Glomerular visceral epithelial cell (primary cell): ENCODE results near the gene UBE2A.

Experiments used
- DNase-seq: peaks from one replicate; pipeline ENCODE4 v3.0.0-alpha.2; 2016; ENCODE audit errors: extremely low spot score

UBE2A gene

DNA sequence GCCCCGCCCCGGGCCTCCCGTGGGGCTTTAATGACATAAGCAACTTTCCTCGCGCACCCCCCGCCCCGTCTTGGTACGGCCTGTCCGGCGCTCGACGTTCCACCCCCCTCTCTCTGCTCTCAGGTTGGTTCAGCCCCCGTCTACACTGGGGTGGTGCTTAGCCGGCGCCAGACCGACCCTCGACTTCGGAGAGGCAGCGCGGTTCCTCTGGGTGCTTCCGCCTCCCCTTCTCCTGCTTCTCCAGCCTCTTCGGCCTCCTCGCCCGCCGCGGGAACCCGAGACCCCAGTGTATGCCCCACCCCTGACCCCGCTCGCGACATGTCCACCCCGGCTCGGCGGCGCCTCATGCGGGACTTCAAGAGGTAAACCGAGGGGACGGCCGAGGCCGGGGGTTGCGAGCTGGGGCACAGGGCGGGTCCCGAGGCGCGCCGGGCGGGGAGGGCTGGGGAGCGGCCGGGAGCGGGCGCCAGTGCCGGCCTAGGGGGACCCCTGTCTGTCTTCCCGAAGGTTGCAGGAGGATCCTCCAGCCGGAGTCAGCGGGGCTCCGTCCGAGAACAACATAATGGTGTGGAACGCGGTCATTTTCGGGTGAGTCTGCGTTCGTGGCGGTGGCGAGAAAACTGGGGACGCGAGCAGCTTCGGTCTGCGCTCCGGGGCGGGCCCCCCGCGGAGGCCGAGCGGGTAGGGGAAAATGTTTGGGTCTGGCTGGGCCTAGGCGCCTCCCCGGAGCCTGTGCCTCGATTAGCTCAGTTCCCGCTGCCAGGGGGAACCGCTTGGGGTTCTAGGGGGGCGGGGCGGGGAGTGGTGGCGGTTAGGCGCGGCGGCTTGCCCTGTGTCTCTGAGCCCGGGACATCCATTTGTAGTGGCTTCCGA is at the start of gene UBE2A:
Gene UBE2A (plus strand): TSS at position 170 of the 873 bp plus-strand sequence. CDS start 149 bp downstream, at position 319.
- DNase-seq, result peak; percentile 91

DNA sequence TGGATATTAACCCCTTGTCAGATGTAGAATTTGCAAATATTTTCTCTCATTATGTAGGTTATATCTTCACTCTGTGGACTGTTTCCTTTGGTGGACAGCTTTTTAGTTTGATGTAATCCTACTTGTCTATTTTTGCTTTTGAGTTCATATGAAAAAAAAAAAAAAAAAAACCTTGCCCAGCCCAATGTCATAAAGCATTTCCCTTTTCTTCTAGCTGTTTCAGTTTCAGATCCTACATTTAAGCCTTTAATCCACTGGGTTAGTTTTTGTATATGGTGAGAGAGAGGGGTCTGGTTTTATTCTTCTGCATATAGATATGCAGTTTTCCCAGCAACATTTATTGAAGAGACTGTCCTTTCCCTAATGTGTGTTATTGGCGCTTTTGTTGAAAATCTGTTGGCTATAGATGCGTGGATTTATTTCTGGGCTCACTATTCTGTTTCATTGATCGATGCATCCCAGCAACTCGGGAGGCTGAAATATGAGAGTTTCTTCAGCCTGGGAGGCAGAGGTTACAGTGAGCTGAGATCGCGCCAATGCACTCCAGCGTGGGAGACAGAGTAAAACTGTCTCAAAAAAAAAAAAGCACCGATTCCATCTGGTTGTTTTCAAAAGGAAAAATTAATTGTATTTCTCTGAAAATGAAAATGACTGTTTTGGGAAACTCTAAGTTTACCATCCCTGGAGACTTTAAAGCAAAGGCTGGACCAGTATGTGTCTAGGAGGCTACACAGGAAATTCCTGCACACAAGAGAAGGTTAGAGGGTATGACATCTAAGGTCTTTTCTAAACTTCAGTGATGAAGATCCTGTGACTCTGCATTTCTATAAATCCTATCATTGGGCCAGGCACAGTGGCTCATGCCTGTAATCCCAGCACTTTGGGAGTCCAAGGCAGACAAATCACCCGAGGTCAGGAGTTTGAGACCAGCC is 44.8 kb upstream of the UBE2A start:
- no peak for DNase-seq

DNA sequence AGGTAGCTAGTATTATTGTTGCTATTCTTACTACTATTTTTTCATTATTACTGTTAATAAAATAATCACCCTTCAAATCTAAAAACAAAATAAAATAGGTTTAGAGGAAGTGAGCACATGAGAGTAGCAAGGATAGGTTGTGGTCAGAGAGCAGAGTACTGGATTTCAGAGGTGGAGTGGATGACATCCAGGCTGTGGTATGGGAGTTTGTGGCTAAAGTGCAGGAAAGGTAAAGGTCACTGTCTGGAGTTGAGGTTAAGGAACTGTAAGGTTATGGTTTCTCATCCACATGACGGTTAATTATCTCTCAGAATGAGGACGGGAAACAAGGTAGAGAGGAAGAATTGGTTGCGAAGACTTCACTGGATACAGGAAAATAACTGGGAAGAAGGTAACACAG is 36.9 kb upstream of the UBE2A start:
- peak; percentile 2 for DNase-seq

DNA sequence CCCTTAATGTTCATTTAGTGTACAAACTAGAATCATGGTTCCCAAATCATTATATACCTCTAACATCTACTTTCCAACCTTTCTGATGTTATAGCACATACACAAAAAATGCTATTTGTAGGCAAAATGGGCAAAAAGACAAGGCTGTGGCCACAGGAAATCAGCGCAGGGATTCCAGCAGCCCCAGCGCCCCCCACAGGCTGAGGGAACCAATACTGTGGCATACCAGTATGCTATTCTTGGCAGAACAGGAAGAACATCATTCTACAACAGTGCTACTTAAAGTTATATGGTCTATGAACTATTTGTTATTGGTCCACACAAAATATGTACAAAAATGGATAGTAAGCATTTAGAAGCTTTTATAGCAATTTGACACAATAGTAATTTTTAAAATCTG is 34.5 kb upstream of the UBE2A start:
- no peak for DNase-seq

DNA sequence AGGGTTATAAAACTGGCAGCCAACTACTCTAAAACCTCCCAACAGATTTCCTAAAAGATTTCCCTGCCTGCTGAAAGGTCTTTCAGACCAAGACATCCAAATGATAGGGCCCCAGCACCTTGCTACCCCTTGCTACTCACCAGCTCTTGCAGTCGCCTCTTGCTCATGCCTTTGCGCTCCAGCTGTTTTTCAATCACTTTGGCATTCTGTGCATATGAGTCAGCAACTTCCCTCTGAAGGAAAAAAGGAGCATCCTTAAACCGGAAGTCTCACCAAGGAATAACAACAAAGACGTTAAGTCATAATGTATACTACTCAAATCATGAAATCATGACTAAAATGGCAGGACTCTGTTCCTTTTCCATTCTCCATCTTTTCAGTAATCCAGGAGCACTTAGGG is 33.2 kb upstream of the UBE2A start:
- DNase-seq, result peak; percentile 63

DNA sequence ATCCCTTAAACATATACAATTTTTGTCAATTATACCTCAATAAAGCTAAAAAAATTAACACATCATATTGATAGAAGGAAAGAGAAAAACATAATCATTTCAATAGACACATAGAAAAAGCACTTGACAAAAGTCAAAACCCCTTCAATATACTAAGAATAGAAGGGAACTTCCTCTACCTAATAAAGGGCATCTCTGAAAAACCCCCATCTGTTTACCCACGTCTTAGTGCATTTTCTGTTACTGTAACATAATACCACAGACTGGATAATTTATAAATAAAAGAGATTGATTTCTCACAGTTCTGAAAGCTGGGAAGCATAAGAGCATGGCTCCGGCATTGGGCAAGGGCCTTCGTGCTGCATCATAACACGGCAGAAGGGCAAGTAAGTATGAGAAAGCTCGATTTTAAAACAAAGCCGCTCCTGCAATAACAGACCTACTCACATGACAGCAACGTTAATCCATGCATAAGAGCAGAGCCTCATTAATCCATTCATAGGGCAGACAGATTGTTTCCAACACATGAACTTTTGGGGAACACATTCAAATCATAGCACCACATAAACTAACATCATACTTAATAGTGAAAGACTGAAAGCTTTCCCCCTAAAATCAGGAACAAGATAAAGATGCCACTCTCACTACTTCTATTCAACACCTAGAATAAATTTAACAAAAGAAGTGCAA is 24.9 kb upstream of the UBE2A start:
- no peak for DNase-seq

DNA sequence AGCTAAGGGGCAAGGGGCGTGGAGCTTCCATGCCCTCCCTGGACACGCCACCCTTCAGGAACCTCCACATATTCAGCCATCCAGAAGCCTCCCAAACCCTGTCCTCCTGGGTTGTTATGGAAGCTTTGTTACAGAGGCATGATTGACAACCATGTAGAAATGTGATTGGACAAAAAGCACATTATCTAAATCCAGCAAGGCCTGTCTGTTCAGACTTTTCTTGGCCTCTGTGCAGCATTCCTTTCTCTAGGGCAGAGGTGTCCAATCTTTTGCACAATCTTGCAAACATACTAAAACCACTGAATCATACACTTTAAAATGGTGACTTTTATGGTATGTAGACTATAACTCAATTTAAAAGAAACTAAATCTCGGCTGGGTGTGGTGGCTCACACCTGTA is 21.9 kb upstream of the UBE2A start:
- no peak for DNase-seq

DNA sequence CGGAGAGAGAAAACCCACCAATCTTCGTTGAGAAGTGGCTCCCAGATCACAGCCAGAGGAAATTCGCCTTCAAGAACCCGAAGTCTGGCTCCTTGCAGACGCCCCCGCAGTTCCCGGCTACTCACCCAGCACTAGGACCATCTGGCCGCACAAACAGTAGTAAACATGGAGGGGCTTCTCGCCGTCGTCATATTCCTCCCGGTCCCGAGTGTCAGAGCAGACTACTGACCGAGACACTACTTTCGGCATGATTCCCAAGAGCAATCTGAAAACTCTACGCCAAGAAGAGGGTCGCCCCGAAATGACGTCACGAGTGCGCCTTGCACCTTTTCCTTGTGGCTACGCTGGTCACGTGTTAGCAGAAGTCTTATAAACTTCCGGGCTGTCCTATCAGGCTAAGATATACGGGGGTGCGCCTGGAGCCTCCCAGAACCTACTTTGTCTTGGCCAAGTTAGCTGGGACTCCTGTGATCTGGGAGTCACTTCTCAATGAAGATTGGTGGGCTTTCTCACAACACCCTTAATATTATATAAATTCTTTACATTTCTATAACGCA is 9.2 kb upstream of the UBE2A start, which contains the start of gene STEEP1:
Gene STEEP1 (minus strand): TSS at position 303 of the 557 bp plus-strand sequence. CDS start 54 bp downstream, at position 249.
- DNase-seq, result peak; percentile 86

DNA sequence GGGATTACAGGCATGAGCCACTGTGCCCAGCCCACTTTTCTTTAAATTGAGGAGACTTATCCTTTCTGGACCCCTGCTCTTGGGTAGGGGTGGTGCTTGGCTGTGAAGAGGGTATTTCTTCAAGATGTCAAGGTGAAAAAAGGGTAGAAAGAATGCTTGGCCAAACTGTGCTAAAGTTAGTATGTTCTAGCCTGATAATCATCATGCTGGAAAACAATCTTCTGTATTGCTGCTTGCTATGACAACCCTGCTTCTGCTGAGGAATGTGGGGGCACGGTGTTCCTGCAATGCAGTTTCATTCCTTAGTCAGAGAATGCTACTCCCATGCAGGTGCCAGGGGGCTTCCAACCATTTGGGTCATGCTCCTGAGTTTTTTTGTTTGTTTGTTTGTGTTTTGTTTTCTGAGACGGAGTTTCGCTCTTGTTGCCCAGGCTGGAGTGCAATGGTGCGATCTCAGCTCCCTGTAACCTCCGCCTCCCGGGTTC is 4.0 kb upstream of the UBE2A start:
- DNase-seq, result no peak

DNA sequence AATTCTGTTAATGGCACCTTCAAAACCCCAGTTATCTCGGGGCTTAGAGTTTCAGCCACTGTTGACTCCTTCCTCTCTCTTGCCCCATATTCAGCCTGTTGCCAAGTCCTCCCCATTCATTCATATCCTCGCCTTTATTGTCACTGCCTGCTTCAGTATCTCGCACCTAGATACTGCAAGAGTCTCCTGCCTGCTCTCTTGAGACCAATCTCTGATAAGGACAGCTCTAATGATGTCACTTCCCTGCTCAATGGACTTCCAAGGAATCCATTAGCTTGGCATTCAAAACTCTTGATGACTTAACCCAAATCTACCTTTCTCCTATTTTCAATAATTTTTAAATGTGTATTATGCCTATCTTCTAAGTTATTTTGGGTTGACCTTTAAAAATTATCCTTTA is 1.1 kb upstream of the UBE2A start:
- no peak for DNase-seq

DNA sequence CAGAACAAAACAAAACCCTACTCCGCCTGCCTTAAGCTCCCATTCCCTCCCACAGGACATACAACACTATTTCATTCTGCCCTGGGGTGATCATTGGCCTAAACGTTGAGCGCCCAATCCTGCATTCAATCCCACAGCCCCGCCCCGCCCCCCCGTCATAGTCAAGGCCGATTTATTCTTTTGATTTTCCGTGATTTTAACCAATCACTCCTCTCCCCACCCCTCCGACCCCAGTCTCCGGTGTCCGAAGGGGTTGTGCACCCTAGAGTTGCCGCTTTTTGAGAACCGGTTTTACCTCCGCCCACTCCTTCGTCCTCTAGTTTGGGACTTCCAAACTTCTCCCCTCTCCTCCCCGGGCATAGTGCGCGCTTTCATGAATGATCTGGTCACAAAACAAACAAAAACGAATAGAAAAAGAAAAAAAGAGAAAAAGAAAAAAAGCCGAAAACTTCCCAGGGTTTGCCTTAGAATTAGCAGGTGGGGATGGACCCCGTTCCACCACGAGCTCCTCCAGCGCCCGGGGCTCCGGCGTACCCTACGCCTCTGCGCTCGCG is 446 bp upstream of the UBE2A start:
- DNase-seq, result peak; percentile 38

DNA sequence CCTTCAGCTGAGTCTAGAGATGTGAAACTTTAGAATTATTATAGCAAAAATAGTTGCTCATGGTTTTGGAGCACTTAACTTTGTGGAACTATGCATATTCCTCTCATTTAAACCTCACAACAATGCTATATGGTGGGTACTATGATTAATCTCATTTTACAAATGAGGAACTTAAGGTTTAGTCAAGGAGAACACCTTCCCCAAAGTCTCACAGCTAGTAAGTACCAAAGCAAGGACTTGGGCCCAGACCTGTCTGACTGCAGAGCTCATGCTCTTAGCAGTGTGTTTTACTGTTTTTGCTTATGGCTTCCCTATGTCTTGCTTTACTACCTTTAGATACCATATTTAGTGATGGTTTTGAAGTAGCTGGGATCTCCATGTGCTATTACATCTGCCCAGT is 5.1 kb downstream of the UBE2A start:
- no peak for DNase-seq

DNA sequence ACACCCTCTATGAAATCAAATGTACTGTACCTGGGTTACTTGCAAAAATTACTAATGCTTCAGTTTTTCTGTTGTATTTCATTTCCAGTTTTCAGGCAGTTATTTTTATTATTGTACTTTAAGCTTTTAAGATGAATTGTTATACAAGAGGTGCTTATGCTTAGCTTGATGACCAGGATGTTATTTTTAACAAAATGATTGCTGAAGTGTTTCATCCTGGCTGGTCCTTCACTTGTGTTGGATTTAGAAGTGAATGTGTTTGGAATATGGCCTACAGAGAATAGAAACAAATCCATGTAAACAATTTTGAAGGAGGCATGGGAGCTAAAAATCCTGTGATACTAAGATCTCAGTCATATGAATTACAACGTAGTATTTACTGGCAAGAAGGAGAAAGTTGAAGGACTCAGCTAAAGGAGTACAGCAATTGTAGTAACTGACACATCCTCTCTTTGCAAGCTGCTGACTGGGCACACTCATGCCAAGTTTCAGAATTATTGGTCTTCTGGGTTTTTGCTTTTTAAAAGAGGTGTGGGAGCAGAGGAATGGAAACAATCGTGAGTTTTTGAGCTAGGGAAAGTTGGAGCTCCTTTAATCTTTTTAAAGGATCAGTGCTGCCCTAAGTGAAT is 9.2 kb downstream of the UBE2A start:
- no peak for DNase-seq

DNA sequence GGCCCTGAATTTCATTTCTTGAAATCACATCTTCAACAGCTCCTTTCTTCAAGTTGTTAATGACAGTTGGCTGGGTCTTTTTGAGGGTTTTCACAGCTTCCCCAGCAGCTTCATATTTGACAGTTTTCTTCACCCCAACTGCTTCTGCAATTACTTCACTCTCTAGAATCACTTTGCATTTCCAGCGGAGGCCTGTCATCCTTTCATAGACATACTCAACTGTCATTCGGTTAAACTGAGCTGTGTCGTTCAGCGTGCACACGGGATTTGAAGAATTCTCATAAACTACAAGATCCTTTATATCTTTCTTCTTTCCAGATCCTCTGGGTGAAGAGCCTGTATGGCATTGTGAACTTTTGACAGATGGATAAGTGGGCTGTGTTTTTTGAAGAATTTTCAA is 15.4 kb downstream of the UBE2A start:
- no peak for DNase-seq

DNA sequence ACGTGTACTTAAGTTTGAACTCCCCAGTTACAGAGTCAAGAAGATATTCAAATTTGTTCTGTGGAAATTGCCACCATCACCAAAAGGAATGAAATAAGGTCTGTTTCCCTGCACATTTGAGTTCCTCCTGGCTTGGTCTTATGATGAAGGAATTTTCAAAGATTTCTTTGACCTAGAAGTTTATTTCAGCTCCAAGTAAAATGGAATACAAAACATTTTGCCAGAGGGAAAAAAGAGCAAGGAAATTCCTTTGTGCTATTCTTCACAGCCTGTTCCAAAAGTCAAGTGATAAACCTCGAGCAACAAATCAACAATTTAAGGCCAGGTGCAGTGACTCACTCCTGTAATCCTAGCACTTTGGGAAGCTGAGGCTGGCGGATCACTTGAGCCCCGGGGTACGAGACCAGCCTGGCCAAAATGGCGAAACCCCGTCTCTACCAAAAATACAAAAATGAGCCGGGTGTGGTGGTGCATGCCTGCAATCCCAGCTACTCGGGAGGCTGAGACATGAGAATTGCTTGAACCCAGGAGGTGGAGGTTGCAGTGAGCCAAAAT is 28.4 kb downstream of the UBE2A start:
- DNase-seq, result no peak

DNA sequence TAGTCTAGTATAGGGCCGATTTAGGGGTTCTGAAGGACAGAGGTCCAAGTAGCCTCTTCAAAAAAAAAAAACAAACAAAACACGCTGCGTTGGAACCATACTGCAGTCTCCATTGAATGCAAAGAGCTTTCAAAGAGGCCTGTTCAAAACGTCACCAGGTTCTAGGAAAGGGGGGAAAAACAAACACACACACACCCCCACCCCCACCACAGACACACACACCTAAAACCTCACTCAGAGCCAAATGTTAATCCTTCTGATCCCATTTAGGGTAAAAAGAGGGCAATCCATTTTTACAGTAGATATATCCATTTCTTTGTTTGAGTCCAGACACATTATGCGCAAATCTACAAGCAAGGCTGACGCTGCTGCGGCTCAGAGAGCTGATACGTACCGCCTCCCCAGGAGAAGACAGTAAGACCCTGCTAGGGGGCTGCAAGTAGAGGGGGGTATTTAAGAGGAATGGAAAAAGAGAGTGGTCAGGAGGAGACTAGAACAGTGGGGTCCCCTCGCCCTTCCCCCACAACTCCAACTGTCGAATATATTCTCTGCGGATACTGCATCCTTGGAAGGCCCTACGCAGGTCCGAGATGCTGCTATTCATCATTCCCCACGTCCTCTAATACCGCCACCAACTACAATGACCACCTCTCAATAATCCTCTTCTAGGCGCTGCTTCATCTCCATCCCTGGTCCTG is 30.6 kb downstream of the UBE2A start:
- DNase-seq, result no peak

DNA sequence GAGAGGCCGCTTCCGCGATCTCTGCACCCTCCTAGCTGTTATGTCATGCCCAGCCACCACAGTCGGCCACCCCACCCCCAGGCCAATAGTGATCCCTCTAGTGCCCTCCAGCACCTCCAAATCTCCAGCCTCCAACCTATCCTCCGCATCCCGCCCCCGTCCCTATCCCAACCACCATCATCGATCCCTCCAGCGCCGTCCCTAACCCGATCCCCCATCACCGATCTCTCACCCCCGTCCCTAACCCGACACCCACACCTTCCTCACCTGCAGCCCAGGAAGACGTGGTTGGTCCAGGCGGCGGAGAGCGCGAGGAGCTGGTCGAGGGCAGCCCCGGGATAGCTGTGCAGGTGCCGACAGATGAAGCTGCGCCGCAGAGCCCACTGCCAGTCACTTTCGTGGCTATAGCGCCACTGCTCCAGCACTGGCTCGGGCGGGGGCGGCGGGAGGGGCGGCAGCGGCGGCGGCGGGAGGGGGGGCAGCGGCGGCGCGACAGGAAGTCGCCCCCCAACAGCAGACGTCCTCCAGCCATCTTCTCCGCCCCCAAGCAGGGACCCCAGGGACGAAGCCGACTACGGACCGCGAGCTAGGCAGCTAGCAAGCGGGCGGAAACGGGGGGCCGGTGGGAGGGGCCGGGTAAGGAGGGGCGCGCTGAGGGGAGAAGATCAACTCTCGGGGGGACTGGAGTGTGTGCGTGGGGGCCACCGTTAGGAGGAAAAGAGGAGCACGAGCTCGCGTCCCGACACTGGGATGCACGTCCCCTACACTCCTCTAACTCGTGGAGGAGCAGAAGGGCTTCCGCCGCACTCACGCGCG is 31.3 kb downstream of the UBE2A start:
- DNase-seq, result peak; percentile 16

DNA sequence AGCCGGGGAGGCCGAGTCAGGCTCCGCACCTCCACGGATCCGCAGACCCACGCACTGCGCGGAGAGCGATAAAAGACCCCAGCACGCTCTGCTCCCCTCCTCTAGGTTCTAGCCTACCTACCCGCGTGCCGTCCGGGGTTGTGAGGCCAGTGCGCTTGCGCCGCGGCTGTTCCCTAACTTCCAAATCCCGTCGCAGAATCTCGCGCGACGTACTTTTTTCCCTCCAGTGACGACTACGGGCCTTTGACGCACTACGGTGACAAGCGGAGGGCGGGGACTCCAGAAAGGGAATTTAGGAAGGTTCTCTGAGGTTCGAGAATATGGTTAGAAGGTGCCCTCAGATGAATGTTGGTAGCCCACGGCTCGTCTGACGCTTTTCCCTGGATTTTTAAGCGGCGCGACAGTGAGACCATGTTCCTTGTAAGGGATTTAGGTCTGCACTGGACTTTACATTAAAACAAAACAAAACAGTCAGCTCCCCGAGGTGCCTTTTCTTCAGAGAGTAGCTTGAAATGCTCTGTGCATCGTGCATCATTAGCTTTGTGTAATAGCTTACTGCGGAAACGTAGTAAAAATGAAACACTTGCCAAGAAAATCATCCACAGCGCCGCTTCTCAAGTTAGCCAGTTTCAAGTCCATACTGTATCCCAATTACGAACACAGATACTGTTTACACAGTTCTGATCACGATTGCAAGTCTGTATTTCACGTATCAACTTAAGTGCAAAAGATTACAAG is 32.1 kb downstream of the UBE2A start, which contains the start of gene NKRF:
Gene NKRF (minus strand): TSS at position 145 of the 738 bp plus-strand sequence.
- peak; percentile 86 for DNase-seq
